ENCODE measurements around the gene WDR77. TPM values are rescaled to one million over a fixed set of nuclear protein-coding genes. Genes with fewer than 3 reads are reported as not detected.

WDR77 gene
- polyA plus RNA-seq, 3 donors: 26.4 to 62.2 (median 28.1) TPM

GRCh38 chr1:111483876-111484275 is 34.8 kb upstream of the WDR77 start:
- Histone ChIP-seq H3K4me1 (ENCODE audit: control insufficient read depth in 1 of 2, insufficient read depth in 2 of 2, low read length in 2 of 2) (peaks cover 65% of the 10 kb centered on the region in 2 donors), H3K4me3 (replicated peaks in 1 of 3; ENCODE audit: low read depth in 2 of 3, low read length in 3 of 3) (no peak overlapping the region), H3K79me2 (ENCODE audit: insufficient read depth, low read length) (no peaks in the 10 kb centered on the region), H3K4me2 (replicated peaks; ENCODE audit: extremely low read depth, low read length, poor library complexity, severe bottlenecking) (no peak overlapping the region), H2AFZ (ENCODE audit: insufficient read depth, low read depth, low read length, poor library complexity, severe bottlenecking) (peak overlapping the region; percentile 60), H3K27me3 (ENCODE audit: control insufficient read depth in 2 of 2, insufficient read depth in 2 of 2, low read length in 2 of 2) (no peaks in the 10 kb centered on the region), H3K27ac (ENCODE audit: low read depth in 1 of 2, low read length in 2 of 2) (peak overlapping the region in 1 of 2 donors; percentile 61), H4K20me1 (ENCODE audit: insufficient read depth, low read length) (no peaks in the 10 kb centered on the region), H3K9ac (ENCODE audit: insufficient read depth, low read length, poor library complexity, severe bottlenecking) (no peak overlapping the region), H3K36me3 (replicated peaks in 1 of 2; ENCODE audit: control insufficient read depth in 1 of 2, insufficient read depth in 2 of 2, low read length in 2 of 2) (no peaks in the 10 kb centered on the region), H3K9me3 (replicated peaks in 1 of 2; ENCODE audit: control insufficient read depth in 1 of 2, insufficient read depth in 1 of 2, low read length in 2 of 2) (no peaks in the 10 kb centered on the region)
- DNase-seq: peak in 2 of 3 donors; percentile 27 to 44
- Mint-ChIP-seq H3K27me3 (ENCODE audit: low read depth in 3 of 3) (no peaks in the 10 kb centered on the region), H3K4me3 (no peak overlapping the region), H3K9me3 (no peaks in the 10 kb centered on the region), H3K36me3 (peaks cover 0 to under 1% of the 10 kb centered on the region in 2 donors), H3K4me1 (peaks cover 66% of the 10 kb centered on the region), H3K27ac (peak overlapping the region in 6 of 7 donors; percentile 8 to 72 (median 64))
- intact Hi-C loops (cut with micrococcal nuclease): loop anchor here (5.0 to 10.0 kb wide), 3 partner anchors 33 to 261 kb away; no protein-coding TSS in a partner anchor
- WGBS (ENCODE audit: insufficient coverage): 0% methylated on average over 1 of the region's 2 CpGs
- no peak for TF ChIP-seq CTCF (IDR thresholded peaks at IDR 0.05)

GRCh38 chr1:111483166-111483565 is 34.1 kb upstream of the WDR77 start:
- no peak for DNase-seq
- Mint-ChIP-seq H3K4me1 (peaks cover 64% of the 10 kb centered on the region), H3K27ac (no peak overlapping the region), H3K36me3 (peaks cover 7% of the 10 kb centered on the region in 2 donors), H3K9me3 (no peaks in the 10 kb centered on the region), H3K27me3 (ENCODE audit: low read depth in 3 of 3) (no peaks in the 10 kb centered on the region), H3K4me3 (no peak overlapping the region)
- 78% methylated on average over 2 of the region's 3 CpGs for WGBS (ENCODE audit: insufficient coverage)
- Histone ChIP-seq H3K9ac (ENCODE audit: insufficient read depth, low read length, poor library complexity, severe bottlenecking) (no peak overlapping the region), H3K4me1 (ENCODE audit: control insufficient read depth in 1 of 2, insufficient read depth in 2 of 2, low read length in 2 of 2) (peaks cover 61 to 63% of the 10 kb centered on the region in 2 donors), H3K27me3 (ENCODE audit: control insufficient read depth in 2 of 2, insufficient read depth in 2 of 2, low read length in 2 of 2) (no peaks in the 10 kb centered on the region), H3K4me2 (replicated peaks; ENCODE audit: extremely low read depth, low read length, poor library complexity, severe bottlenecking) (no peak overlapping the region), H3K9me3 (replicated peaks in 1 of 2; ENCODE audit: control insufficient read depth in 1 of 2, insufficient read depth in 1 of 2, low read length in 2 of 2) (no peaks in the 10 kb centered on the region), H3K36me3 (replicated peaks in 1 of 2; ENCODE audit: control insufficient read depth in 1 of 2, insufficient read depth in 2 of 2, low read length in 2 of 2) (peaks cover 4 to 6% of the 10 kb centered on the region in 2 donors), H3K79me2 (ENCODE audit: insufficient read depth, low read length) (peaks cover 4% of the 10 kb centered on the region), H3K27ac (ENCODE audit: low read depth in 1 of 2, low read length in 2 of 2) (peak overlapping the region in 1 of 2 donors; percentile 61), H4K20me1 (ENCODE audit: insufficient read depth, low read length) (no peaks in the 10 kb centered on the region), H3K4me3 (replicated peaks in 1 of 3; ENCODE audit: low read depth in 2 of 3, low read length in 3 of 3) (no peak overlapping the region), H2AFZ (ENCODE audit: insufficient read depth, low read depth, low read length, poor library complexity, severe bottlenecking) (no peak overlapping the region)
- no peak for TF ChIP-seq CTCF (IDR thresholded peaks at IDR 0.05)
- intact Hi-C loops (cut with micrococcal nuclease): loop anchor here (5.0 to 10.0 kb wide), 3 partner anchors 34 to 262 kb away; no protein-coding TSS in a partner anchor
